ENCODE results near the gene TNIP1.

- no peak for TF ChIP-seq EZH2 (IDR thresholded peaks at IDR 0.05; ENCODE audit: low read depth)
- TF ChIP-seq, protein P1, sequence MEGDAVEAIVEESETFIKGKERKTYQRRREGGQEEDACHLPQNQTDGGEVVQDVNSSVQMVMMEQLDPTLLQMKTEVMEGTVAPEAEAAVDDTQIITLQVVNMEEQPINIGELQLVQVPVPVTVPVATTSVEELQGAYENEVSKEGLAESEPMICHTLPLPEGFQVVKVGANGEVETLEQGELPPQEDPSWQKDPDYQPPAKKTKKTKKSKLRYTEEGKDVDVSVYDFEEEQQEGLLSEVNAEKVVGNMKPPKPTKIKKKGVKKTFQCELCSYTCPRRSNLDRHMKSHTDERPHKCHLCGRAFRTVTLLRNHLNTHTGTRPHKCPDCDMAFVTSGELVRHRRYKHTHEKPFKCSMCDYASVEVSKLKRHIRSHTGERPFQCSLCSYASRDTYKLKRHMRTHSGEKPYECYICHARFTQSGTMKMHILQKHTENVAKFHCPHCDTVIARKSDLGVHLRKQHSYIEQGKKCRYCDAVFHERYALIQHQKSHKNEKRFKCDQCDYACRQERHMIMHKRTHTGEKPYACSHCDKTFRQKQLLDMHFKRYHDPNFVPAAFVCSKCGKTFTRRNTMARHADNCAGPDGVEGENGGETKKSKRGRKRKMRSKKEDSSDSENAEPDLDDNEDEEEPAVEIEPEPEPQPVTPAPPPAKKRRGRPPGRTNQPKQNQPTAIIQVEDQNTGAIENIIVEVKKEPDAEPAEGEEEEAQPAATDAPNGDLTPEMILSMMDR (conservative IDR thresholded peaks at IDR 0.05), result no peak
Observed at GRCh38 chr5:151065609-151066008, 15.2 kb downstream of the TNIP1 start.
